DMS153 treated with DMSO at 0.1 percent for 48 hours (cell line): Measurements from ENCODE around the gene LIMS1.

Source experiments
- DNase-seq: peaks from one replicate; lab custom pipeline; 2025; ENCODE audit not compliant: unreplicated experiment; lab: John Stamatoyannopoulos, UW

Gene LIMS1

DNA sequence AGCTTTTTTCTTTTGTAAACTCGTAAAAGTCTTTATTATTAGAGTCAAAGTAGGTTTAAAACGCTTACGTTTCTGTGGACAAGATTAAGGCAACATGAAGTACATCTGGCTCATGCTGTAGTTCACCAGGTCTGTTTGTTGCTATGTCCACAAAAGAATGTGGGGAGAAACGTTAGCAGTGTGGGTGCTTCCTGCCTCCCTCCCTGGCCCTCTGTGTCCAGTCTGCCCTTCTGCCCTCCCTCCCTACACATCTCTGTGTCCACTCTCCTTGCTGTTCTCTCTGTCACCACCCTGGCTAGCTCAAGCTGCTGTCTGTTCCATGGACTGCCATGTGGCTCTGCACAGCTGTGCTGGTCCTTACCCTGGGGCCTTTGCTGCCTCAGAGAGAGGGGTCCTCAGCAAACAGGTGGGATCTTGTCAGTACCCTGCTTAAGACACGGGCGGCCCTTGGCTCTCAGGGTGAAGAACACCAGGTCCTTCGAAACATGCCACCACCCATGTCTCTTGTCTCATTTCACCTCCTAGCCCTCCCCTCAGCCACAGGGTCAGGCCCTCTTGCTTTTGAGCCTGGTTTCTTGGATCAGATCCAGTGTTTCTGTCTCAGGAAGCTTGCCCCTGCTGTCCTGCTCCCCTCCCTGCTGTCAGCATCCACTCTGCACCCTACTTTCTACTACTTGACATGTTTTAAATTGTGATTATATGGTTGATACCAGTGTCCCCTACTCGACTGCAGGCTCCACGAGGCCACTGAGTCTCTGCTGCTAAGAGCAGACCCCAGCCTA, 79.2 kb downstream of the LIMS1 start:
- no peak for DNase-seq

DNA sequence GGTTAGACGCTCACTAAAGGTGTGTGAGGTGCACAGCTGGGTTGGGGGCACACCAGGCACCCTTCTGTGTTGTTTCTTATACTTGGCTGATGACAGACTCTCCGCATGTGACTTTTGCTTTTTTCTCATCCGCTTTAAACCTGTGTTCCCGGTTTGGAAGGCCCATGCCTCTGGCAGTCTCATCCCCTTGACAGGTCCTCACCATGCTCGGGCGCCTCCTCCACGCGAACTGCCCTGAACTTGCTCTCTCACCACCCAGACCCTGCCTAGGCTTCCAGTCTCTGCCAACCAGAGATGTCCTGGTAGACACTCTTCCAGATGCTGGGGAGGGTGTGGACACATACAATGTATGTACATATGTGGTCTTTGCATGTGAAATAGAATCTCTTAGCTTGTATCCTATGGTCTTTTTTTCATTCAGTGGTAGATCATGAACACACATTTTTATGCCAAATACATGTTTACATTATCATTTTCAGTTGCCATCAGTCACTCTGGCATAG, 79.8 kb downstream of the LIMS1 start:
- no peak for DNase-seq

DNA sequence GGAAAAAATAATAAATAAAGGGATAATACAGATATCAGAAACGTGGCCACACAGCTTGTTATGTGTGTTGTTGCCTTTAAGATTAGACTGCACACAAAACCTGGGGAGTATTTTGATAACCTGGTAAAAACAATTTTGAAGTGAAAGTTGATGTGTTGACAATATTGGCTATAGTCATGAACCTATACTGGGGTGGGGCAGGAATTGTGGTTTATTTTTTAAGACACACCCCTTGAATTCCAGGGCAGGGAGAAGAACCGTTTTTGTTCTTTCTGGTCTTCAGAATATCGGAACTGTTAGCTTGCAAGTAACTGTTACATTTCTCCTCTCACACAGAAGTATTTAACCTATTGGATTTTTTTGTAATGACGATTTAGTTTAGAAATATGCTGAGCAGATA, 80.4 kb downstream of the LIMS1 start:
- DNase-seq, result no peak

DNA sequence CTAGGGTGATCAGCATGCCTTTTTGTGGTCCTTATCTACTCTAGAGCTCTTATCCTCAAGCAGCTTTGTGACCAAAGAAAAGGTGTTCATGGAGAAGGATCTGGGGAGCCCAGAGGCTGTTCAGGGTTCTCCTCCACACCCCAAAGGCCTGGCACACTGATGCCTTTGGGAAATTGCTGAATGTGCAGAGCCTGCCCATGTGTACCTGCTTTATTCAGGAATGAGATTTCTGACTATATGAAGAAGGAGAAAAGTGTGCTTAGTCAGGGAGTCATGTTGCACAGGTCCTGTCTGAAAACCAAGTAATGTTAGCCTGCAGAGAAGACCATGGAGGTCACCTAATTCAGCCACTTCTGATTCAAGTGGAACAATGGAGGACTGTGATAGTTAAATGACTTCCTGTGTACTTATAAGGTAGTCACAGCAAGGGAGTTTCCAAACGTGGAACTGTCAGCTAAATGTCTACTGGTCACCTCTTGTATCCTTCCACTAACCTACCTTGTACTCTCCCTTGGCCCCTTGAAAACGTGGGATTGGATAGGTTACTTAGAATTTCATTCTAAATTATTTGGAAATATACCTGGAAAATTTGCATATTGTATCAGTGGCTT, 81.3 kb downstream of the LIMS1 start:
- DNase-seq, result peak; percentile 72

DNA sequence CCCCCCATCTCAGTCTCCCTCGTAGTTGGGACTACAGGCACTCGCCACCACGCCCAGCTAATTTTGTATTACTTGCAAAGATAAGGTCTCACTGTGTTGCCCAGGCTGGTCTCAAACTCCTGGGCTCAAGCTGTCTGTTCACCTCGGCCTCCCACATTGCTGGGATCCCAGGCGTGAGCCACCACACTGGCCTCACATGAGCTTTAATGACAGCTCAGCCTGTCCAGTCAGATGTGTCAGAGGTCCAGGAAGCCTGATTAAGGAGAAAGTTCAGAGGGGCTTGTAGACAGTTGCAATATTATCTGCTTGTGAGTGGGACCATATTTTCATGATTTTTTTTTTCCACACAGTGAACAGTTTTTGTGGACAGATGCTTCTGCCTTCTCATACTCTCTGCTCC, 82.0 kb downstream of the LIMS1 start:
- no peak for DNase-seq

DNA sequence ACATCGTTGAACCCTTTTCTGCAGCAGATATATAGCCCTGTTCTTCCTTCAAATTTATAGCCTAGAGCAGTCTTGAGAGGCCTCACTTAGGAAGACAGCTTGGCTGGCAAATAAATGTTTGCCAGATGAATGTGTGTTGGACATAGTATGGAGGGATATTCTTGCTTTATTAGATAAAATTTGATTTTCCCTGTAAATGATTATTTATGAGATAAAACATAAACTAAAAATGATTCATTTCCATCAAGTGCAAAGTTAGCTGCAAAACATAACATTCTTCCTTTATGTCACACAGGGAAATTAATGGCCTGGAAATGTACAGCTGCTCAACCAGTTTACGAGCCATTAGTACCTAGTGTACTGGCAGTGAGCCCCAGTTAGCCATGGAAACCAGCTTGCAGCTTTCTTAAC, 82.5 kb downstream of the LIMS1 start:
- DNase-seq, result peak; percentile 83

DNA sequence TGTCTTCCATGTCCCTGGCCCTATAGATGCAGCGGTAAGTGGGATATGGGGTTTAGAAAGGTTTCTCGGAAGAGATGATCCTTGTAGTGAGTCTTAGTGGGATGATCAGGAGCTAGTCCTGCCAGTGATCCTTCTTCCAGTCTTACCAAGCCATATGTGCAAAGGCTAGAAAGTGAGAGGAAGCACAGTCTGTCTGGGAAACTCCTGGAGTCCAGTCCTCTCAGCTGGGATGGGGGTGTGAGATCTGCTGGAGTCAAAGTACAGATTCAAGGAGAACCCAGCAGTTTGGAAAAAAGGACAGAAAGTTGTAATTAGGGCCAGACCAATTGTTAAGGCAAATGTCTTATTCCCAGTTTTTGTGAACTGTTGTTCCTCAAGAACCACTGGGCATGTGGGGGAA, 83.3 kb downstream of the LIMS1 start:
- DNase-seq, result no peak

DNA sequence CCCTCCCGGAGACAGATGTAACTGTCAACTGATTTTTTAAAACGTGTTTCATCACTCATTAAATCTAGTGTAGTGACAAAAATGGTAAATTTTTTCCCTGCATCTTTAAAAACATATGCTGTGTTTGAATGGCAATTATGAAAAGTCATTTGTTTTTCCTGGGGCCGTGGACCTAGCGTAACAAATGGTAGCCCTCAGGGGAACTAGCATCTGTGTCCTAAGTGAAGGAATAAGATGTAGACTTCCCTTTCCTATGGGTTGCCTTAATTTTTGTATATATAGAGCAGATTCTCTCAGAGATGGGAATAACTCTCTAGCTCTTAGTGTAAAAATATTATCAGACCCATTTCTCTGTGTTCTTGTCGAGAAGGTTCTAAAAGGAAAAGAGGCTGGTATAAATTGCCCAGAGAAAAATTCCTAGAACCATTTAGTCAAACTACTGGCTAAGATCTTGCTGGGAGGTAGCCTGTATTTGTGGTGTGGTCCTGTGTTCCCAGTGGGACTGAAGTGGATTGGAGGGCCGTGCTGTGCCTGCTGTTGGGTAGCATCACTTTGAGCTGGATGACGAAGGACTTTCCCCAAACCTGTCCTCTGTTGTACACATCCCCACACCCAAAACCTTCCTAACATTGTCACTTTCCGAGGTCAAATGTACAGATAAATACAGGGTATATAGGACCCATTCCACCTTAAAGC, 85.8 kb downstream of the LIMS1 start:
- no peak for DNase-seq

DNA sequence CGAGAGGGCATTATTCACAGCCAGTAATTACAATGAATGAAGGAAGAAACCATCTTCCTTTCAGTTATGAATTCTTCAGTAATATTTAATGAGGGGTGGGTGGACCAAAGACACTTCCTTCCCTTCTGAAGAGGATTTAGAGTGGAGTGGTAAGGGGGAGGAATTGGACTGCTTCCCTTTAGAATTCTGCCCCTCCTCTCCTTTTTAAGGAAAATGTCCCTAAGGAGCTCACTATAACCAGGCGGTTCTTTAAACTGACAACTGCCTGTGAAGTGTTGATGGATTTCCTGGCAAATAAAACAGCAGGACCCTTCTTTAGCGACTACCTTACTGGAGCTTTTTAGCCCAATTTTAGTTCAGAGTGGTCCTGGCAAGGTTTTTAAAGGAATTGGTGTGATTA, 86.4 kb downstream of the LIMS1 start:
- no peak for DNase-seq

DNA sequence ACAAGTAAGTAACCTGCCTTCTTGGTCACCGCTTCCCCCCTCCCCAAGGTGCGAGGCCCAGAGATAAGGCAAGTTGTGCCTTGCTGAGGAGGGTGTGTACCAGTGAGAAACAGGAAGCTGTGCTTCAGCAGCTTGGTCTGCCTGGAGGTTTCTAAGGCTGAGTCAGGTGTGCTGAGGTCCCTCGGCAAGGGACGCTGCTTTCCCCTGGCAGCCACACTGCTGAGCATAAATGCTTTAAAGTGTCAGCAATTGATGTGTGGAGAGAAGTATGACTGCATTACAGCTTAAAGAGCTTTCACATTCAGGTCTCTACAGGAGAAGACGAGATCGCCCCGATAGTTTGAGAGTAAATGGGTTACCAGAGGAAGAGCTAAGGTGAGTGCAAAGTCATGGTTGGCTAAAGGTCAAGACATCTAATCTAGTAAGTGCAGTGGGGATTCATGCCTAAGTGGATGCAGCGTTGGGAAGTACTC, 86.9 kb downstream of the LIMS1 start:
- peak; percentile 87 for DNase-seq

DNA sequence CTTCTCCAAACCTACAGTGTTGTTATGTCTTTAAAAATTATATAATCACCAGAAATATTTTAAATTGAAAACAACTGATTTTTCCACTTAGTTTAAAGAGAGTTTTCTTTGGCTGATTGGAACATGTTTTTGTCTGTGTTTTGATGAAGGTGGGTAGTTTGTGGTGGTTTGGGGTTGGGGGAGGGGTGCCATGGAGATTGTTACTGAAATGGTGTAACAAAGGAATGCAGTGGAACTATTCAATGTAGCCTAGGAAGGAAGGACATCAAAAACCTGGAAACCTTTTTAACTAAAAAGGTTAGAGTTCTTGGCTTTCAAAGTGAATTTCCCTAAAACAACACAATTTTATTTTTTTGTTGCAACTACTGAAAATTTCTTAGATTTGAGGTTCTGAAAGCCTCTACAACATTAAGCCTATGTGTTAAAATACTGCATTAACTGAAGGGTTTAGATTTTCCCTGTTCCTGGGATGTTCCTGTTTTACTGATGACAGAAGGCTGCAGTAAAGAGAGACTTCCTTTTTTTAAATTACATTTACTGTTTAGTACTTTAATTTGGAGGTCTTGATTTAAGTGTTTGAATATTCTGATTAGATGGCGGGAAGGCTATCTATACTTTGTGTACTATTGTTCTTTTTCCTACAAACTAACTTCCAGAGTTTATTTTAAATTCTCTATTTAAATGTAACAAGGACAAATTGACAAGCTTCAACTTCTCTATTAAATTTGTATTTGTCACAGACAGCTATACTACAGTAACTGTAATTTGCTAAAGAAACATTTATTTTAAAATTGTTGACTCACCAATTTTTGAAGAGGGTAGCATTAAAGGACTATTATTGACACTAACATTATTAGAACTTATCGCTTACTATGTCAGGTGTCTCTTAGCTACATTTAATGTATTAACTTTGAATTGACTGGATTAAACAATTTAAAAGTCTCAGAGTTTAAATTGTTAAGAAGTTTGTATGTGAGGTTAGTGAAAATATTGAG, 87.7 kb downstream of the LIMS1 start:
- no peak for DNase-seq

DNA sequence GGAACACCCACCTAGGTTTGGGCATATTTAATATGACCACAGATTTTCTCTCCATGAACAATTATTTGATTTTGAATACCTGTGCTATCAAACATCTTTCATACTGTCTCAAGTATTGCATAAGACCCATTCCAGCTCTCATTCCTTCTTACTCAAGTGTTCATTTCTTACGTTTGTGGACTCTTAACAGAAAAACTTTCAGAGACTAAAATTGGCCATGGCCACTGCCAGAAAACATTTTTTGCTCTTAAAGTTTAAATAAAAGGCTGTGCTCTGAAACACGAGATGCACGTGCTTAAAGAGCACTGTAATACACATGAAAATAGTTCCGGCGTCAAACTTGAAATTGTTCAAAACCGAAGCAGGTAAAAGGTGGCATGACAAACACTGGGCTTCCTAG, 89.3 kb downstream of the LIMS1 start:
- no peak for DNase-seq

DNA sequence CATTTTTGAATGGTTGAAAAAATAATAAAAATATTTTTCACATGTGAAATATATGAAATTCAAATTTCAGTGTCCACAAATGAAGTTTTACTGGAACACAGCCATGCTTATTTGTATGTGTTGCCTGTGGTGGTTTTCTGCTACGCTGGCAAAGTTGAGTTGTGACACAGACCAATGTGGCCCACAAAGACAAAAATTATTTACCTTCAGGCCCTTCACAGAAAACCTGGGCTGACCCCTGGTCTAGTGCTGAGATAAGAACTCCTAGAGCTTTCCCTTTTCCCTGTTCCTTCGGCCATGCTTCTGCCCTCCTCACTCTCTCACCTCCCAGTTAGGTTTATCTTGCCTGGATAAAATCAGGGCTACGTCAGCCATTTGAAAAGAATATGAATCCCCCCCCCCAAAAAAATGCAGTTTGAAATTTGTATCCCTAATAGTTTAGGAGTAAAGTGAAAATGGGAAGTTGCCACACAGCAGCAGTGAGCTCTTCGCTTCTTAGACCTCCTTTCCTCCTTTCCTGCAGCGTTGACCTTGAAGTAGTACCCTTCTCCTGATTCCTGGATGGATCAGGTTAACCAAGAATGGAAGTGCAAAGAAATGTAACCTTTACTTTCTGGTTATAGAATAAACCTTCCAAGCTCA, 91.0 kb downstream of the LIMS1 start:
- DNase-seq, result no peak

DNA sequence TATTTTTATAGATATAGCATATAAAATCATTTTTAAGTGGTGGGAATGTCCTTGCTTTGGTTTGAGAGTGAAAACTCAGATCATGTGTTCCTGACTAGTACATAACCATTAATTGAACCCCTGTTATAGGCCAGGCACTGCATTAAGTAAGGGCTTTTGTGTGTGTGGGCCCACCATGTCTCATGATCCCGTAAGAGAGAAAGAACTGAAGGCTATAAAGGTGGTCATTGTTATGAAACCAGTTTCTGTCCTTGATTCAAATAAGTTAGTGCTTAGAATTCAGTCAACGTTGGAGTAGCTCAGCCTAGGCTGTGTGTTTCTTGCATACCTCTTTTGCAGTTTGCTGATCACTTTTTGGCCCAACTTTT, 91.5 kb downstream of the LIMS1 start:
- DNase-seq, result no peak

DNA sequence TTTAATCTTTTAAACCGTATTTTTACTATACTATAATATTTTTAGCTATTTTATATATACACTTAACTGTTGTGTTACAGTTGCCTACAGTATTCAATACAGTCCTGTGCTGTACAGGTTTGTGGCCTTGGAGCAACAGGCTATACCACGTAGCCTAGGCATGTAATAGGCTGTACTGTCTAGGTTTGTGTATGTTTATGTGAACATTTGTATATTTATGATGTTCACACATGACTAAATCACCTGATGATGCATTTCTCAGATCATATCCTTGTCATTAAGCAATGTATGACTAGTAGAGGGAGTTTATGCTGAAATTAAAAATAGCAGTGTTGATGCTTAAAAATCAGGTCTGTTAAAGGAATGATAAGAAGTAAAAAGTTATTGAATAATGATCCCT, 92.7 kb downstream of the LIMS1 start:
- DNase-seq, result no peak

DNA sequence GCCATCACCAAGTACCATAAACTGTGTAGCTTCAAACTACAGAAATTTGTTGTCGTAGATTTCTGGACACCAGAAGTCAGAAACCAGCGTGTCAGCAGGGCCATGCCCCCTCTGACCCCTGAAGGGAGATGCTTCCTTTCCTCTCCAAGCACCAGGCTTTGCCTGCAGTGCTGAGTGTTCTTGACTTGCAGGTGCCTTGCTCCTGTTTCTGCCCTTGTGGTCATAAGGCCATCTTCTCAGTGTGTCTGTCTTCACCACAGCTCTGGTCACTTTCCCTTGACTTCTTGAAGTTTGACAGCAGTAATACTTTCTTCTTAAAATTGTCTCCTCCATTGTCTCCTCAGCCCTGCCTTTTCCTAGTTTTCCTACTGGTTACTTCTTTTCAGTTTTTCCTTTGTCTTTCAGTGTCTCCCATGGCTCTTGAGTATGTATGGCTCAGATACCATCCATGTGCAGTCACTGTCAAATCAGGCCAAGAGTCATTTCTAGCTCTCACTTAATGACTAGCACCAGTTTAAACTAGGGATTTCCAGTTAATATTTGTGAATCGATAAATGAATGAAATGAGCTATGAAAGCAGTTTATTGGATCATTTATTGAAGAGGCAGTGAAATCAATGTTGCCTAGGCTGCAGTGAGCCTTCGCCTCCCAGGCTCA, 93.8 kb downstream of the LIMS1 start:
- DNase-seq, result no peak

DNA sequence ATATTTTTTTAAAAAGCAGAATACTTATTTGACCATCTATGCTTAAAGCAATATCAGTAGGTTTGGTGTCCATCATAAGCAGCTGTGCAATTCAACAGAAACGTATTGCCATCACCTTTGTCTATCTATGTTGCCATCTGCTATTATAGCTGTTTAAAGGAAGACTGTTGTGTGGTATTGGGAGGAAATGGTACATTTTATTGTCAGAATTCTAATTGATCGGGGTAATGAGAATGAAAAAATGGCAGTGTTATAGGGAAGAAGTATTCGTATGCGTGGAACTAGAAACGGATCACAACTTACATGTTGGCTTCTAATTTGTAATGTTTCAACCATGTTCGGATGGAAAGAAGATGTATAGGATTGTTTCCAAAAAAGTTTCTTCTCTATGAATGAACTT, 94.7 kb downstream of the LIMS1 start:
- no peak for DNase-seq

DNA sequence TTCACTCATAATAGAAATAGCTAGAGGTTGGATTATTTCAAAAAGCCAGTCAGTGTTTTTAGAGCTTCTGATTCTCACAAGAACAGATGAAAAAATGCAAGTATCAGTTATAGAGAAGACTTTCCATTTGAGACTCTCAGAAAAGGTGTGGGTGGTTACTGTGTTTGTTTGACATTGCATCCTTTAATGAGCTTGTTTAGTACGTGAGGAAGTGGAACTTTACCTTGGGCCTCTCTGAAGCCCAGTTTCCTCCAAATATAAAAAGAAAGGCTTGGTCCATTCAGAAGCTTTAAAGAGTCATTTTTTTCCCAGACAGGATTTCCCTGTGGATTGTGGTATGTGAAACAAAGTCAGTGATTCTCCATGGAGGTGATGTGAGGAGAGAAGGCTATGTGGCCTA, 95.1 kb downstream of the LIMS1 start:
- DNase-seq, result no peak

DNA sequence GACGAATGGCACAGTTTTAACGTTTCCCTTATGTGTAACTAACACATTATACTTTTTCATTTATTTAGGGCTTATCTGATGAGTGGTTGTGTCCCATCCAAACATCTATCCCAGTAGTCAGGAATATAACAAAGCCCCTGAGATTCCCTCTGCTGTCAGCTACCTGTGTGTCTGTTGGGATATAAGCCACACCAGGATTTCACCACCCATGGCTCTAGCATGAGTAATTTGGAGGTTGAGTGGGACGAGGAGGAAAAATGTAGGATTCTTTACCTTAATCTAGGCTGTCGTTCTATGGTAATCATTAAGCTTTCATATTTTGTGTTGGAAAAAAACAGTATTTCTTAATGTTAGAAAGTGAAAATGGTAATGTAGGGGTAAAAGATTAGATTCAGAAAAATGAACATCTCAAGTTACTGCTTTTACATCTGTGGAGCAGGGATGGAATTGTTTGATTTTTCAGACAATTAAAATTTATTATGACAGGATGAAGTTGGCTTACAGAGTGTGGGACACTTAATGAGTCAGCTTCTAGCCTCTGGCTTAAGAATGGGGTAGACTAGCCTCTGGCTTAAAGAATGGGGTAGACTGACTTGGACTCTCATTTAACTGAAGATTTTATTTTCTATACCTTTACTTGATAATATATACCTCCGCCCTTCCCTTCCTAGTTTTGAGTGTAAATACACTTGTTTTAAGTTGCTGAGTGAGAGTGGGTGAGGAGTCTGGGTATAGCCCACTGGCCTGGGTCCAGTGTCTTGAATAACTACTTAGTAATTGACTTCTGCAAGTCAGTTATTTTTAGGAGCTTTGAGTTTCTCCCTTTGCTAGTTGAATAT, 96.5 kb downstream of the LIMS1 start:
- no peak for DNase-seq
